IPS-NIHi7 (cell line): ENCODE data around the gene PRND.
"Not testable (repeated sequence)": the region's sequence is repeated elsewhere in the genome, so short reads cannot be mapped to it uniquely, and the experiment has no call there.

Experiments
- DNase-seq: peaks from one replicate; pipeline ENCODE4 v3.0.0; 2012; ENCODE audit warnings: mixed read lengths; ENCODE audit errors: extremely low spot score

Gene PRND, protein sequence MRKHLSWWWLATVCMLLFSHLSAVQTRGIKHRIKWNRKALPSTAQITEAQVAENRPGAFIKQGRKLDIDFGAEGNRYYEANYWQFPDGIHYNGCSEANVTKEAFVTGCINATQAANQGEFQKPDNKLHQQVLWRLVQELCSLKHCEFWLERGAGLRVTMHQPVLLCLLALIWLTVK

DNA sequence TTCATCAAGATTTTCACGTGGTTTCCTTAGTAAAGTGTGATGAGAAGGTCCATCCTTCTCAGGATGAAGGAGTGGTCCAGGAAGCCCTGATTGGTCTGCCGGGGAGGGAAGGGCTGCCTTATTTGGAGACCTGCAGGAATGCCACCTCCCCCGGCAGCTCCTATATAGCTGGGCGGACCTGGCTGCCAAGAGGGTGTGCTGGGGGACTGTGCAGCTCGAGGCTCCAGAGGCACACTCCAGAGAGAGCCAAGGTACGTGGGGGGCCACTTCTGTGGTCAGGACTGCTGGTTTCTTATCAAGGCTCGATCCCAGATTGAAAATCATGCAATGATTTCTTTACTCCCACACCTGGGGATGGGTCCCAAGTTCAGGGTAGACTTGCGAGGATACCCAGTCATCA is at the start of gene PRND:
Gene PRND, plus strand, starts transcription at position 191 of the 400 bp plus-strand sequence. CDS start 2,643 bp downstream, outside the sequence.
- DNase-seq, result peak; percentile 35

DNA sequence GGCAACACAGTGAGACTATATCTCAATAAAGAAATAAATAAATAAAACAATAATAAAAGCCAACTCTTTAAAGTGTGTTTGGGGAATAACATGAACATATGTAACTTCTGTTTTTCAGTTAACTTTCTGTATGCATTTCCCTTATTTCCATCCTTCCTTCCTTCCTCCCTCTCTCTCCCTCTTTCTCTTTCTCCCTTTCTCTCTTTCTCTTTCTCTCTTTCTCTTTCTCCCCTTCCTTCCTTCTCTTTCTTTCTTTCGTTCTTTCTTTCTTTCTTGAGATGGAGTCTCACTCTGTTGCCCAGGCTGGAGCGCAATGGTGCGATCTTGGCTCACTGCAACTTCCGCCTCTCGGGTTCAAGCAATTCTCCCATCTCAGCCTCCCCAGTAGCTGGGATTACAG is 48.8 kb upstream of the PRND start:
- no peak for DNase-seq

DNA sequence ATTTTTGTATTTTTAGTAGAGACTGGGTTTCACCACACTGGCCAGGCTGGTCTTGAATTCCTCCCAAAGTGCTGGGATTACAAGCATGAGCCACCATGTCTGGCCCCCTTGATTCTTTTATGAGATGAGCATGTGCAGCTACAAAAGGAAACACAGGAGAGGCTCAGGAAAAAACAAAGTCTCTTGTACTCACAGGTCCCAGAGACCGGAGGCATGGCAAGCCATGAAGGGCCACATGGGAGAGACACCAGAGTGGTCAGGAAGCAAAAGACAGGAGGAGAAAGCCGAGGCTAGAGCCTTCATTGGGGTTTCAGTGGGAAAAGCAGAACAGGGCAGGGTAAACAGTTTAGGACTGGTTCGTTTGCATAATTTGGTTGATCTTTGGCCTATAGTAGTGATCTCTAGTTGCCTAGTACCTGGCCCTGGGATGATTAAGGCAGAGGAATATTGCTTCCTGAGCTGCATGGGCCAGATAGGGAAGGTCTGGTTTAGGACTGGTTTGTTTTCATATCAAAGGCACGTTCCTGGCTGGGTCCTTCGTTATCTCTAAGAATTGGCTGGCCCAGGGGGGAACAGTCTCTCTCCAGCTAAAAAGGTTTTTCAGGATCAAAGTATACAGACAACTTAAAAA is 48.2 kb upstream of the PRND start:
- no peak for DNase-seq

DNA sequence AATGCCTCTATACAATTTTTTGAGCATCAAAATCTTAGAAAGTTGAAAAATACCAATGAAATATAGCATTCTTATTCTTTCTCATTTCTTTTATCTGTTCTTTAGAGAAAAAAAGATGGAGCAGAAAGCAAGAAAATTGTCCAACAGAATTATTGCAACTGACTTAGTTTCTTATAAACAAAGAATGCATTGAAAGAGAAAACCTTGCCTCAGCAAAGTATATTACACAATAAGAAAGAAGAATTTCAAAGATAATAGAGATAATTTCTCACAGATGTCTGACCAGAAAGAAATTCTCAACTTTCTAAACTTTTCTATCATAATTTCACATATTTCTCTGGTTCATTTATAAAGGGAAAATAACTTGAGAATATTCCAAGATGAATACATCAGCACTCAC is 47.0 kb upstream of the PRND start:
- no peak for DNase-seq

DNA sequence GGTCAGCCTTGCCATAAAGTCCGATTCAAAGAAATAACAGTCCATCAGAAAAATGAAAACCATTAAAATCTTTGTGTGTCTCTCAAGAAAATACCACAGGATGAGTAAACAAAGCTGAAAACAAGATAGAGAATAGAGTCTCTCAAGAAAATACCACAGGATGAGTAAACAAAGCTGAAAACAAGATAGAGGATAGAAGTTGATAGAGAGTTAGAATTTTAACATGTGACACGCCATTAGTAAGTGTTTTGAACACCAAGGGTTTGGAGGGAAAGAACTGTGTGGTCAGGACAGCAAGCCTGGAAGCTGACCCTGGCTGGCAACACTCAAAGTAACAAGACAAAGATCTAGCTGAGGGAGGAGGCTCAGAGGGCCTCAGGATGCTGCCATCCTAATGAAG is 43.9 kb upstream of the PRND start:
- no peak for DNase-seq

- no peak for DNase-seq
Observed at GRCh38 chr20:4681401-4681800, 40.3 kb upstream of the PRND start.

- no peak for DNase-seq
Observed at GRCh38 chr20:4681991-4682401, 39.7 kb upstream of the PRND start.

- no peak for DNase-seq
Observed at GRCh38 chr20:4682682-4683081, 39.0 kb upstream of the PRND start.

- no peak for DNase-seq
Observed at GRCh38 chr20:4683261-4683660, 38.4 kb upstream of the PRND start.

- DNase-seq, result no peak
Observed at GRCh38 chr20:4684837-4685413, 36.8 kb upstream of the PRND start.

DNA sequence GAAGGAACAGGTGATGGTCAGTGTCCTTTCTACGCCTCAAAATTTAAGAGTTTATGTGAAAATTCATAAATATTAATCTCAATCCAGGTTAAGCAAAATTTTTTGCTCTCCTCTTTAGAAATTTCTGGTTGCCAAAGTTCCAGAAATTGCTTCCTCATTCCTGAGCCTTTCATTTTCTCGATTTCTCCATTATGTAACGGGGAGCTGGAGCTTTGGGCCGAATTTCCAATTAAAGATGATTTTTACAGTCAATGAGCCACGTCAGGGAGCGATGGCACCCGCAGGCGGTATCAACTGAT is 35.8 kb upstream of the PRND start:
- DNase-seq, result no peak

DNA sequence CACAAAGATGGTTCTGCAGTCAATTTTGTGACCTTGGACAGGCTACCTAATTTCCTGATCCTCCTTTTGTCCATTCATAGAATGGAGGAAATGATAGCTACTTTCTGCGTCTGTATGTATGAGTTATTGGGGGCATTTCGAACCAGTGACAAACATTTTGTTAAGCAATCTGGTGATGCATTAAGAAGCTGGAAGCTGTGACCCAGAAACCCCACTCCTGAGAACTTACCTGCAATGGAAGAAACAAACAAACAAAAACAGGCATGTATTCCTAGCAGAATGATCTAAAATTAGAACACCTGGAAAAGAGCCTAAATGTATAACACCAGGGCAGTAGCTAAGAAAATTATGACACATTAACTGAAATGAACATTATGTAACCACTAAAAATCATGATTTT is 33.4 kb upstream of the PRND start:
- no peak for DNase-seq

- DNase-seq, result no peak
Observed at GRCh38 chr20:4689220-4689619, 32.5 kb upstream of the PRND start.

DNA sequence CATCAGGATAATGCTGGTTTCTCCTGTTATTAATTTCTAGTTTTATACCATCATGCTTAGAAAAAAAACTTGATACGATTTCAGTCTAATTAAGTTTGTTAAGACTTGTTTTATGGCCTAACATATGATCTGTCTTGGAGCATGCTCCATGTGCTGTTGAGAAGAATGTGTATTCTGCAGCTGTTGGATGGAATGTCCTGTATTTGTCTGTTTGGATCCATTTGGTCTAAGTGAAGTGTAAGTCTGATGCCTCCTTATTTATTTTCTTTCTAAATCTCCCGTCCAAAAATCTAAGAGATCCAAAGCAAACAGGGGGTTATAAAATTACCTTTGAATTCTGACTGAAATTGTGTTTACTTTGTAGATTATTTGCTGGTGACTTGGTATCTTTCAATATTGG is 30.0 kb upstream of the PRND start:
- no peak for DNase-seq

DNA sequence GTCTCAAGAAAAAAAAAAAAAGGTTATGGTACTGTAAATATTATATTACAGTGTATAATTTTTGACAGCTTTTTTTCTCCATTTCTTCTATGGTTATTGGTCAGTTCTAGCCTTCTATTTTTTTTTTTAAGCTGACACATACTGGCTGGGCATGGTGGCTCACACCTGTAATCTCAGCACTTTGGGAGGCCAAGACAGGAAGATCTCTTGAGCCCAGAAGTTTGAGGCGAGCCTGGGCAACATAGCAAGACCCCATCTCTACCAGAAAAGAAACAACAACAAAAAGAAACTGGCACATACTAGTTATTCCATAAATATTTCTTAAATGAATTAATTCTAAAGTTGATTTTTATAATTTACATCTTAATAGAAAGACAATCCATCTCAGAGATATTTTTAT is 27.6 kb upstream of the PRND start:
- DNase-seq, result no peak

DNA sequence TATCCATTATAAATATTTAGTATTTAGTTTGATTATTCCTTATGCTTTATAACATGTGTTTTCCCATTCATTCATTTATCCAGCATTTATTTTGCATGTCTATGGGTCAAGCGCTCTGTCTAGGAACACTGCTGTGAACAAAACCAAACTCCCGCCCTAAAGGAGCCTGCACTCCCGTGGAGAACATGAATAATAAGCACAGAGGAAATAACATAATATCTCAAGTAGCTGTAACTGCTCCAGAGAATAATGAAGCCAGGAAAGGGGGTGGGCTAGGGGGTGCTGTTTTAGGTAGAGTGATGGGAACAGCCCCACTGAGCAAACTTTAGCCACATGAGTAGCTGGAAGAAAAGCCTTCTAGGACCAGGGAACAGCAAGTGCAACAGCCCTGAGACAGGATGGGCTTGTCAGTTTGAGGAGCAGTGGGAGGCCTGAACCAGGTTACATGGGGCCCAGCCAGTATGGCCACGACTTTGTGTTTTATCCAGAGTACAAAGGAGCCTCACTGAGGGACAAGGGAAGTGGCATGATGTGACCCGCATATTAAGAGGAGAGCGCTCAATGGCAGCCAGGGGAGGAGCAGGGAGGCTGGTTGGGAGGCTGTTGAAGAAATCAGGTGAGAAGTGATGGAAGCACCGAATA is 24.4 kb upstream of the PRND start:
- no peak for DNase-seq

DNA sequence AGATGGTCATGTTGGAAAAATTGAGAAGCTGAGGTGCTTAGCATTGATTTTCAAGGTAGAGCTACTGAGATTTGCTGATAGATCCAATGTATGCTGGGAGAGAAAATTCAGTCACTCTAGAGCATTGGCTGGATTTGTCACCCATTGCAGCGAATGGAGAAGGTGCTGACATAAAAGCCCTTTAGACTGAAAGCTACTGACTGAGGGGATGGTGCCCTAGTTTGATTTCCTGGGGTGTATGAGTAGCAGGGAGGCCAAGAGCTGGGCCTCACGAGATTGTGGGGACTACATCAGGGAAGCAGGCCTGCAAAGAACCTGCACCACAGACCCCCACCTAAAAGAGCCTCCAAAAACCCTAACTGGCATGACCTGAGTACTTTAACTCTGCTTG is 23.9 kb upstream of the PRND start:
- DNase-seq, result no peak

DNA sequence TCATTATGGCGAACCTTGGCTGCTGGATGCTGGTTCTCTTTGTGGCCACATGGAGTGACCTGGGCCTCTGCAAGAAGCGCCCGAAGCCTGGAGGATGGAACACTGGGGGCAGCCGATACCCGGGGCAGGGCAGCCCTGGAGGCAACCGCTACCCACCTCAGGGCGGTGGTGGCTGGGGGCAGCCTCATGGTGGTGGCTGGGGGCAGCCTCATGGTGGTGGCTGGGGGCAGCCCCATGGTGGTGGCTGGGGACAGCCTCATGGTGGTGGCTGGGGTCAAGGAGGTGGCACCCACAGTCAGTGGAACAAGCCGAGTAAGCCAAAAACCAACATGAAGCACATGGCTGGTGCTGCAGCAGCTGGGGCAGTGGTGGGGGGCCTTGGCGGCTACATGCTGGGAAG is 22.5 kb upstream of the PRND start:
- DNase-seq, result no peak

- DNase-seq, result no peak
Observed at GRCh38 chr20:4699957-4700356, 21.8 kb upstream of the PRND start.

DNA sequence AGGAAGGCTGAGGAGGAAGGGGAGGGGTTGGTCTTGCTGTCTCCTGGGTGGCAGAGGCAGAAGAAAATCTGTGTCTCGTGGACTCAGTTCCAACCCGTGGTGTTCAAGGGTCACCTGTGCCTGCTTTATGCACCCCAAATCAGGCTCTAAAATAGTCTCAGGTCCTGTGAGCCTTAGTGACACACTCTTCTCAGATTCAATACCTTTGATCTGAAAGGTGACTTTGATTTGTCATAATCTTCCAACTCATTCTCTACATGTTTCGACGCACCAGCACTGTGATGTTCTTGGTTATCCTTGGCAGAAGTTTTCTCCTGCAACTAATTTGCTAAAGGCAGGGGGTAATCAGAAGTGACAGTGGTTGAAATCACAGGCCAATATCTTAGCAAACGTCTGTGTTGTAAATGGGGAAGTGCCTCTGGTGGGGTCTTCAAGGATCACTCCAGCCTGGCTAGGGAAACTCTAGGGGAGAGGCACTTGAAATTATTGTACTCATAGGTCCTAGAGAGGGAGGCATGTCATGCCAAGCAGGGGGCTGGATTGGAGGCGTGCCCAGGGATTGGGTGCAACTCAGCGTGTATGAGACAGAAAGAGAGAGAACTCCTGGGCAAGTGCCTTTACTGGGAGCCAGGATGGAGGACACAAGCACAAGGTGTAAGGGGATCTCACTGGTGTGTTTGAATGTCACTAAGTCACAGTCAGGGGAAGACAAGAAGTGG is 19.0 kb upstream of the PRND start:
- DNase-seq, result no peak

DNA sequence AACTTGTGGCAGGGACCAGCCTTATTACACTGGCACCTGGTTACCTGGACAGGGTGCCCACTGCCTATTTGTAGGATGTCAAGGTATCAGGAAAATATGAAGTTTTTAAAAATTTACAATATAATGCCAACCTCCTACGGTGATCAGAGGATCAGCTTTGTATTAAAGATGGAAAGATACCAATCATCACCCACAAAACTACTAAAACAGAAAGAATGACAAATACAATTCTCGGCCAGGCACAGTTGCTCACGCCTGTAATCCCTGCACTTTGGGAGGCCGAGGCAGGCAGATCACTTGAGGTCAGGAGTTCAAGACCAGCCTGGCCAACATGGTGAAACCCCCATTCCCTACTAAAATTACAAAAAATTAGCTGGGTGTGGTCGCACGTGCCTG is 18.4 kb upstream of the PRND start:
- DNase-seq, result no peak

GRCh38 chr20:4706941-4707340 is 14.8 kb upstream of the PRND start:
- not testable (repeated sequence) for DNase-seq

GRCh38 chr20:4708036-4708435 is 13.7 kb upstream of the PRND start:
- DNase-seq, result no peak
